ENCODE measurements around the gene LIPI. TPM values are rescaled to one million over a fixed set of nuclear protein-coding genes. Genes with fewer than 3 reads are reported as not detected.
"Not testable (repeated sequence)": the region's sequence is repeated elsewhere in the genome, so short reads cannot be mapped to it uniquely, and the experiment has no call there.

LIPI gene
- total and polyA plus RNA-seq, 2 experiments from 2014 or later: not detected

DNA sequence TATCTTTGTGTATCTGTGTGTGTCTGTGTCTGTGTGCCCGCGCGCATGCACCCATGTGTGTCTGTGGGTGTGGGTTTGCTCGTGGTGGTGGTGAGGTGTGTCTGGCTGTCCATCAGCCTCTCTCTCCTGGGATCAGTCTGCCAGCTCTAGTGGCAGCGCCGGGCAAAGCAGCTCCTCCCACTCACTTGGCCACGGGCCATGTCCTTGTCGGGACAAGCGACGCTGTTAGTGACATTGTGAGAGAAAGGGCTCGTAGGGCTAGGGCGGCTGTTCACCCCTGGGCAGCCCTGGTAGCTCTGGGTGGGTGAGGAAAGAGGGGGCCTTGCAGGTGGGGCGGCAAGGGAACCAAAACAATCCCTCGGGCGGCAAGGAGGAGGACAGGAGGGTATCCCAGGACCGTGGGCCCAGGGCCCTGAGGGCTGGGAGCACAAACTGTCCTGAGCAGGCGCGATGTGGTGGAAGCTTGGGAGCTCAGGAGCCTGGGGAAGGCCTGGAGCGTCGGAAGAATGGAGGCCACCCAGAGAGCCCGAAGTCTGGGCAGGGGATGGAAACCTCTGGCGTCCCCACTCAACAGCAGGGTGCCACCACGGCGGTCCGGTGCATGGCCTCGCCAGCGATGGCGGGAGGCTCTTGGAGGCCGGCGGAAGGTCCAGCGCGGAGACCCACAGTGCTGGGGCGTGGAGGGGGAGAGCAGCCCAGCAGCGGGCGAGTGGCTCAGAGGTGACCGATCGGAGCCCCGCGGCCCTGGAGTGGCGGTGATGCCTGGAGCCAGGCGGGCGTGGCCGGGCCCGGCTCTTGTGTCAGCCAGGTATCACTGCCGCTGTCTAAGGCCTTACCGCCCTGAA is 140.5 kb downstream of the LIPI start:
- Histone ChIP-seq H3K36me3 (replicated peaks; ENCODE audit: insufficient read depth, low read depth) (no peaks in the 10 kb centered on the region), H3K27ac (no peak overlapping the region), H3K4me2 (no peak overlapping the region), H2AFZ (no peak overlapping the region), H4K20me1 (ENCODE audit: insufficient read depth, poor library complexity, severe bottlenecking) (no peaks in the 10 kb centered on the region), H3K9me2 (replicated peaks; ENCODE audit: insufficient read depth) (no peaks in the 10 kb centered on the region), H3K79me2 (no peaks in the 10 kb centered on the region), H3K4me3 (no peak overlapping the region), H3K27me3 (no peaks in the 10 kb centered on the region), H3K9me3 (ENCODE audit: low read depth) (no peaks in the 10 kb centered on the region), H3K4me1 (ENCODE audit: insufficient read depth) (no peaks in the 10 kb centered on the region)
- WGBS (ENCODE audit: low lambda C conversion rate, missing lambda C conversion rate): 96% methylated on average over 46 of the region's 46 CpGs
- no peak for TF ChIP-seq EZH2phosphoT487 (IDR thresholded peaks at IDR 0.05; ENCODE audit: low read depth, severe bottlenecking, unreplicated experiment)
- TF ChIP-seq CTCF (IDR thresholded peaks at IDR 0.05; ENCODE audit: poor library complexity): no peak
- TF ChIP-seq EZH2 (IDR thresholded peaks at IDR 0.05; ENCODE audit: borderline replicate concordance): no peak
- DNase-seq (ENCODE audit: low spot score): no peak

DNA sequence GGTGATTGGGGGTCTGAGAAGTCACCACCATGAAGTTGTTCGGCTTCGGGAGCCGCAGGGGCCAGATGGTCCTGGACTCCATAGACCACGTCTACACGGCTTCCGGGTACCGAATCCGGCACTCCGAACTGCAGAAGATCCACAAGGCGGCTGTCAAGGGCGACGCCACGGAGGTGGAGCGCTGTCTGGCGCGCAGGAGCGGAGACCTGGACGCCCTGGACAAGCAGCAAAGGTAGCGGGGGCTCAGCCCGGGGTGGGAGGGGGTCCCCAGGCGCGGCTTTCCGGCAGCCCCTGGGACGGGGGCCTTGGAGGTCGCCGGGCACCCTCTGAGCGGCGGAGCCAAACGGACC is 146.5 kb downstream of the LIPI start:
- no peak overlapping the region for H3K27ac ChIP-seq
- H3K4me3 ChIP-seq: no peak overlapping the region
- H3K9me2 ChIP-seq (replicated peaks; ENCODE audit: insufficient read depth): no peaks in the 10 kb centered on the region
- H3K36me3 ChIP-seq (replicated peaks; ENCODE audit: insufficient read depth, low read depth): no peaks in the 10 kb centered on the region
- no peaks in the 10 kb centered on the region for H3K27me3 ChIP-seq
- no peak for DNase-seq (ENCODE audit: low spot score)
- no peaks in the 10 kb centered on the region for H3K79me2 ChIP-seq
- H3K4me2 ChIP-seq: no peak overlapping the region
- H3K9me3 ChIP-seq (ENCODE audit: low read depth): no peaks in the 10 kb centered on the region
- 95% methylated on average over 12 of the region's 29 CpGs for WGBS (ENCODE audit: low lambda C conversion rate, missing lambda C conversion rate)
- no peaks in the 10 kb centered on the region for H3K4me1 ChIP-seq (ENCODE audit: insufficient read depth)
- no peaks in the 10 kb centered on the region for H4K20me1 ChIP-seq (ENCODE audit: insufficient read depth, poor library complexity, severe bottlenecking)
- TF ChIP-seq CTCF (IDR thresholded peaks at IDR 0.05; ENCODE audit: poor library complexity) (no peak), EZH2phosphoT487 (IDR thresholded peaks at IDR 0.05; ENCODE audit: low read depth, severe bottlenecking, unreplicated experiment) (no peak), EZH2 (IDR thresholded peaks at IDR 0.05; ENCODE audit: borderline replicate concordance) (no peak)
- no peak overlapping the region for H2AFZ ChIP-seq

- H2AFZ ChIP-seq; H4K20me1 ChIP-seq (ENCODE audit: insufficient read depth, poor library complexity, severe bottlenecking); H3K4me2 ChIP-seq: not testable (repeated sequence)
Observed at GRCh38 chr21:14063620-14064295, 147.0 kb downstream of the LIPI start.

GRCh38 chr21:14062684-14063083 is 148.1 kb downstream of the LIPI start:
- H4K20me1 ChIP-seq (ENCODE audit: insufficient read depth, poor library complexity, severe bottlenecking); H3K4me2 ChIP-seq; H3K27ac ChIP-seq; H3K9me3 ChIP-seq (ENCODE audit: low read depth); H3K9me2 ChIP-seq (replicated peaks; ENCODE audit: insufficient read depth); H2AFZ ChIP-seq; H3K4me3 ChIP-seq; H3K27me3 ChIP-seq; DNase-seq (ENCODE audit: low spot score); H3K4me1 ChIP-seq (ENCODE audit: insufficient read depth); H3K36me3 ChIP-seq (replicated peaks; ENCODE audit: insufficient read depth, low read depth); H3K79me2 ChIP-seq: not testable (repeated sequence)
- no CpG with 5 or more reads among the region's 19 CpGs for WGBS (ENCODE audit: low lambda C conversion rate, missing lambda C conversion rate)

More at GRCh38 chr21:14063620-14064295, 147.0 kb downstream of the LIPI start:
- H3K4me1 ChIP-seq (ENCODE audit: insufficient read depth); H3K9me3 ChIP-seq (ENCODE audit: low read depth); H3K27ac ChIP-seq; H3K9me2 ChIP-seq (replicated peaks; ENCODE audit: insufficient read depth); H3K27me3 ChIP-seq; DNase-seq (ENCODE audit: low spot score); H3K79me2 ChIP-seq; H3K4me3 ChIP-seq; H3K36me3 ChIP-seq (replicated peaks; ENCODE audit: insufficient read depth, low read depth): not testable (repeated sequence)
- 97% methylated on average over 39 of the region's 57 CpGs for WGBS (ENCODE audit: low lambda C conversion rate, missing lambda C conversion rate)

DNA sequence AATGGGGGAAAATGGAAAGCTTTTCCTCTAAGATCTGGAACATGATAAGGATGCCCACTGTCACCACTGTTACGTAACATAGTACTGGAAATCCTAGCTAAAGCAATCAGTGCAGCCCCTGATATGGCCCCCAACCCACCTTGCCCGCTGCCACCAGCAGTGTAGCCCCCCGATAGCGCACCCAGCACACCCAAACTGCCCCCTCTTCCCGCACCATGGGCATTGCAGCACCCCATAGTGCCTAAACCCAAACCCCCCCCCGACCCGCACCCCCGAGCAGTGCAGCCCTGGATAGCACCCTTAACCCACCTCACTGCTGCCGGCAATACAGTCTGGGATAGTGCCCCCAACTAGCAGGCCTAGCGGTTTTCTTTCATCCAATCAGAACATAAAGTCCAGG is 148.9 kb downstream of the LIPI start:
- not testable (repeated sequence) for H4K20me1 ChIP-seq (ENCODE audit: insufficient read depth, poor library complexity, severe bottlenecking); DNase-seq (ENCODE audit: low spot score); H2AFZ ChIP-seq; H3K27ac ChIP-seq; H3K4me1 ChIP-seq (ENCODE audit: insufficient read depth); H3K4me3 ChIP-seq; H3K9me3 ChIP-seq (ENCODE audit: low read depth); H3K4me2 ChIP-seq; H3K36me3 ChIP-seq (replicated peaks; ENCODE audit: insufficient read depth, low read depth); H3K79me2 ChIP-seq; H3K9me2 ChIP-seq (replicated peaks; ENCODE audit: insufficient read depth); H3K27me3 ChIP-seq
- 96% methylated on average over 7 of the region's 10 CpGs for WGBS (ENCODE audit: low lambda C conversion rate, missing lambda C conversion rate)

- H3K36me3 ChIP-seq (replicated peaks; ENCODE audit: insufficient read depth, low read depth); H3K27ac ChIP-seq; H3K4me2 ChIP-seq; H4K20me1 ChIP-seq (ENCODE audit: insufficient read depth, poor library complexity, severe bottlenecking); H3K4me1 ChIP-seq (ENCODE audit: insufficient read depth); H2AFZ ChIP-seq; H3K9me3 ChIP-seq (ENCODE audit: low read depth); H3K4me3 ChIP-seq; DNase-seq (ENCODE audit: low spot score); H3K79me2 ChIP-seq; H3K9me2 ChIP-seq (replicated peaks; ENCODE audit: insufficient read depth); H3K27me3 ChIP-seq: not testable (repeated sequence)
- WGBS (ENCODE audit: low lambda C conversion rate, missing lambda C conversion rate): 97% methylated on average over 12 of the region's 12 CpGs
Observed at GRCh38 chr21:14058995-14059627, 151.6 kb downstream of the LIPI start.
